A549 (cell line): Measurements from ENCODE around the gene RPA1. TPM values are rescaled to one million over a fixed set of nuclear protein-coding genes. Genes with fewer than 3 reads are reported as not detected.

Experiments
- ATAC-seq, 2 experiments: fragments of 200-7000 bp in 1 of 2; fragments of >200 bp in 1 of 2; cut with Nextera tagmentation in 1 of 2; cut with Tn5 transposase in 1 of 2; 3 replicates each; pipeline versions ENCODE4 v1.8.0 to v1.9.1; 2018 to 2020; ENCODE audit warnings: mild to moderate bottlenecking in 1 of 2, moderate library complexity in 1 of 2
- CTCF ChIA-PET: fragments of 300-600 bp; sonication (Branson Sonifier 250); formaldehyde crosslinking; extraction: SDS; loops from one replicate; lab custom pipeline; 2021; ENCODE audit warnings: antibody characterized with exemption, inconsistent platforms; lab: Yijun Ruan, JAX
- POLR2A ChIA-PET: fragments of 350-600 bp; formaldehyde crosslinking; extraction: SDS; loops from one replicate; lab custom pipeline; 2021; ENCODE audit warnings: antibody characterized with exemption, inconsistent platforms; lab: Yijun Ruan, JAX
- DNase-seq, 2 experiments: peaks; one replicate each; pipeline versions ENCODE4 v3.0.0 to v3.0.0-alpha.2; 2011 to 2016; ENCODE audit warnings: low read depth in 1 of 2, low spot score in 1 of 2
- FAIRE-seq: peaks from 2 replicates; lab custom pipeline; 2011; peaks lifted over from hg19 to GRCh38; lab: Jason Lieb, UNC
- H3K27ac ChIP-seq, 2 experiments: fragments of >200 bp; sonication (Bioruptor Twin); formaldehyde crosslinking; 3 replicates each; pipeline ENCODE4 v1.5.1; 2016 to 2017
- H3K4me1 ChIP-seq: fragments of >200 bp; sonication (Bioruptor Twin); formaldehyde crosslinking; 3 replicates; pipeline ENCODE4 v1.6.1; 2016
- H3K4me2 ChIP-seq: fragments of >200 bp; sonication (Bioruptor Twin); formaldehyde crosslinking; 3 replicates; pipeline ENCODE4 v1.6.1; 2016
- H3K4me3 ChIP-seq: fragments of >200 bp; sonication (Bioruptor Twin); formaldehyde crosslinking; 3 replicates; pipeline ENCODE4 v1.5.1; 2016
- H3K9me3 ChIP-seq: fragments of >200 bp; sonication (Bioruptor Twin); formaldehyde crosslinking; 3 replicates; pipeline ENCODE4 v1.6.1; 2016
- CHD2 ChIP-seq: fragments of 150-350 bp; IDR thresholded peaks from 2 replicates; pipeline ENCODE4 v1.6.1; 2014; ENCODE audit warnings: low read length; ENCODE audit not compliant: partially characterized antibody
- CHD4 ChIP-seq: fragments of 200-600 bp; sonication (generic); IDR thresholded peaks from 2 replicates; pipeline ENCODE4 v1.6.1; 2016; ENCODE audit warnings: antibody characterized with exemption, mild to moderate bottlenecking, borderline replicate concordance
- EP300 ChIP-seq, 2 experiments: fragments of >200 bp; sonication (Bioruptor Twin); formaldehyde crosslinking; IDR thresholded peaks; 2 replicates in 1 of 2; 3 replicates in 1 of 2; pipeline ENCODE4 v1.6.1; 2016 to 2017
- FOSB ChIP-seq: fragments of 250-450 bp; sonication (Bioruptor Pico); IDR thresholded peaks from 2 replicates; pipeline ENCODE4 v1.5.0; 2020; ENCODE audit warnings: mild to moderate bottlenecking, moderate library complexity
- HMGXB4 ChIP-seq: fragments of 250-450 bp; sonication (Bioruptor Pico); IDR thresholded peaks from 2 replicates; pipeline ENCODE4 v1.5.0; 2021; ENCODE audit warnings: mild to moderate bottlenecking, moderate library complexity, borderline replicate concordance
- HOXA7 ChIP-seq: fragments of 250-450 bp; sonication (Bioruptor Pico); IDR thresholded peaks from 2 replicates; pipeline ENCODE4 v1.5.0; 2020; ENCODE audit warnings: mild to moderate bottlenecking, moderate library complexity
- JUNB ChIP-seq: fragments of >200 bp; sonication (Bioruptor Twin); formaldehyde crosslinking; IDR thresholded peaks from 2 replicates; pipeline ENCODE4 v1.6.1; 2016
- KDM1A ChIP-seq: fragments of 200-600 bp; sonication (generic); IDR thresholded peaks from 2 replicates; pipeline ENCODE4 v1.6.1; 2016; ENCODE audit warnings: low read depth, mild to moderate bottlenecking
- KDM5A ChIP-seq: fragments of 200-600 bp; sonication (generic); IDR thresholded peaks from 2 replicates; pipeline ENCODE4 v1.6.1; 2016; ENCODE audit warnings: antibody characterized with exemption, mild to moderate bottlenecking
- MYC ChIP-seq: IDR thresholded peaks from 2 replicates; pipeline ENCODE4 v1.6.1; 2012; ENCODE audit warnings: mild to moderate bottlenecking, inconsistent platforms, low read length, improper control_type of control experiment, borderline replicate concordance
- NR3C1 ChIP-seq: fragments of >200 bp; sonication (Bioruptor Twin); formaldehyde crosslinking; IDR thresholded peaks from 3 replicates; pipeline ENCODE4 v1.6.1; 2017
- PHF8 ChIP-seq: fragments of 200-600 bp; sonication (generic); IDR thresholded peaks from 2 replicates; pipeline ENCODE4 v1.6.1; 2016; ENCODE audit warnings: low read depth, mild to moderate bottlenecking, antibody characterized with exemption, moderate library complexity, borderline replicate concordance
- POLR2A ChIP-seq: IDR thresholded peaks from 2 replicates; pipeline ENCODE4 v1.6.1; 2012; ENCODE audit warnings: mild to moderate bottlenecking, low read length
- POLR2AphosphoS2 ChIP-seq: conservative IDR thresholded peaks from 2 replicates; pipeline ENCODE4 v1.6.1; 2012; ENCODE audit warnings: low read length, improper control_type of control experiment, inconsistent platforms
- RARB ChIP-seq: fragments of 250-450 bp; sonication (Bioruptor Pico); IDR thresholded peaks from 2 replicates; pipeline ENCODE4 v1.8.0; 2021; ENCODE audit warnings: mild to moderate bottlenecking, moderate library complexity
- RCOR1 ChIP-seq: fragments of 150-350 bp; IDR thresholded peaks from 2 replicates; pipeline ENCODE4 v1.6.1; 2014; ENCODE audit warnings: antibody characterized with exemption, low read length, low read depth
- SREBF2 ChIP-seq: fragments of 450-650 bp; IDR thresholded peaks from 2 replicates; pipeline ENCODE4 v1.6.1; 2014; ENCODE audit warnings: mild to moderate bottlenecking, moderate library complexity
- TFCP2L1 ChIP-seq: fragments of 250-450 bp; sonication (Bioruptor Pico); IDR thresholded peaks from 2 replicates; pipeline ENCODE4 v1.5.0; 2021; ENCODE audit warnings: mild to moderate bottlenecking
- USF2 ChIP-seq: fragments of 450-650 bp; IDR thresholded peaks from 2 replicates; pipeline ENCODE4 v1.6.1; 2014; ENCODE audit warnings: antibody characterized with exemption
- WGBS: methylation state at CpG from one replicate; pipeline ENCODE4 v1.1.6; 2017; ENCODE audit errors: missing lambda C conversion rate; 5-methylcytosine and 5-hydroxymethylcytosine counted together
- polyA plus RNA-seq, 4 experiments: library from polyadenylated mRNA; depleted of rRNA in 3 of 4; stranded (reverse); fragments of >200 nt; fragmentation: RNase III in 1 of 4; extraction: RNeasy Plus Mini Kit Qiagen cat#74134 plus additional on column Dnase treatment in 1 of 4; gene quantifications; 2 replicates in 3 of 4; 3 replicates in 1 of 4; pipeline ENCODE4 v1.2.3, GENCODE V29; 2011 to 2017
- TF ChIP-seq, protein P1 (sequence below): fragments of 250-450 bp; sonication (Bioruptor Pico); IDR thresholded peaks from 2 replicates; pipeline ENCODE4 v1.5.0; 2020; ENCODE audit warnings: low read depth, mild to moderate bottlenecking, moderate library complexity
- TF ChIP-seq, protein P2 (sequence below): fragments of >200 bp; sonication (Bioruptor Twin); formaldehyde crosslinking; IDR thresholded peaks from 3 replicates; pipeline ENCODE4 v1.6.1; 2016
- TF ChIP-seq, protein P3 (sequence below): fragments of >200 bp; sonication (Bioruptor Twin); formaldehyde crosslinking; IDR thresholded peaks from 2 replicates; pipeline ENCODE4 v1.6.1; 2016

The RPA1 gene
- polyA plus RNA-seq, 2 of the 4 experiments (the other 2 are of a cell fraction) = 72.2 to 136 TPM

DNA sequence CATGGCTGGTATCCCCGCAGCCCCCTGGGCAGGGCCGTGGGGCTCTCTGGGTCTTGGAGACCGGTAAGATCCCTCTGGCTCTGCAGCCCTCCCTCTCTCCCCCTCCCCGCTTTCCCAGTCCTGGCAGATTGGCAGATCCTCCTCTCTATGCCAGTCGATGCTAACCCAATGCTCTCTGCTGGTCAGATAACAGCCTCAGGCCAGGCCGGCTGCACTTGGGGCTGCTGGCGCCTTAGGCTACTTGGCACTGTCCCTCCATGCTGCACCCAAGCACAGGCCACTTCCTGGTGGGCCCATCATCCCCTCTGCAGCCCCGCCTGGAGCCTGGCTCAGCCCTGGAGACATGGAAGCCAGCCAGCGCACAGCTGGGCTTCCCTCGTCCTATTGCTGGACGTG, 113.6 kb downstream of the RPA1 start (continued):
- TF ChIP-seq, protein P1, sequence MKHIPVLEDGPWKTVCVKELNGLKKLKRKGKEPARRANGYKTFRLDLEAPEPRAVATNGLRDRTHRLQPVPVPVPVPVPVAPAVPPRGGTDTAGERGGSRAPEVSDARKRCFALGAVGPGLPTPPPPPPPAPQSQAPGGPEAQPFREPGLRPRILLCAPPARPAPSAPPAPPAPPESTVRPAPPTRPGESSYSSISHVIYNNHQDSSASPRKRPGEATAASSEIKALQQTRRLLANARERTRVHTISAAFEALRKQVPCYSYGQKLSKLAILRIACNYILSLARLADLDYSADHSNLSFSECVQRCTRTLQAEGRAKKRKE (CRISPR knock-in tag) = no peak
- TF ChIP-seq RARB (CRISPR knock-in tag) (no peak), EP300 (IDR thresholded peaks at IDR 0.05) (no peak), POLR2AphosphoS2 (no peak)

GRCh38 chr17:1945621-1946020, 115.8 kb downstream of the RPA1 start:
- no peak for DNase-seq
- ChIA-PET POLR2A (no interaction called here), CTCF (interaction anchor here (0.6 kb wide), 1 partner anchor 18 kb away, joined by 5 read pairs; no protein-coding TSS in a partner anchor)
- no peak for TF ChIP-seq HOXA7 (CRISPR knock-in tag)
- no peak for TF ChIP-seq RCOR1
- no peak for TF ChIP-seq CHD2
- TF ChIP-seq USF2 = no peak
- no peak for TF ChIP-seq TFCP2L1
- no peak for TF ChIP-seq NR3C1
- no peak for TF ChIP-seq EP300 (IDR thresholded peaks at IDR 0.05)
- TF ChIP-seq KDM1A = no peak
- TF ChIP-seq POLR2A = no peak
- TF ChIP-seq, protein P2, sequence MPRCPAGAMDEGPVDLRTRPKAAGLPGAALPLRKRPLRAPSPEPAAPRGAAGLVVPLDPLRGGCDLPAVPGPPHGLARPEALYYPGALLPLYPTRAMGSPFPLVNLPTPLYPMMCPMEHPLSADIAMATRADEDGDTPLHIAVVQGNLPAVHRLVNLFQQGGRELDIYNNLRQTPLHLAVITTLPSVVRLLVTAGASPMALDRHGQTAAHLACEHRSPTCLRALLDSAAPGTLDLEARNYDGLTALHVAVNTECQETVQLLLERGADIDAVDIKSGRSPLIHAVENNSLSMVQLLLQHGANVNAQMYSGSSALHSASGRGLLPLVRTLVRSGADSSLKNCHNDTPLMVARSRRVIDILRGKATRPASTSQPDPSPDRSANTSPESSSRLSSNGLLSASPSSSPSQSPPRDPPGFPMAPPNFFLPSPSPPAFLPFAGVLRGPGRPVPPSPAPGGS = no peak
- no peak for TF ChIP-seq CHD4
- no peak for TF ChIP-seq KDM5A
- no peak for TF ChIP-seq MYC
- TF ChIP-seq JUNB = no peak
- no peak for TF ChIP-seq SREBF2
- no peak for TF ChIP-seq FOSB (CRISPR knock-in tag)
- TF ChIP-seq, protein P3, sequence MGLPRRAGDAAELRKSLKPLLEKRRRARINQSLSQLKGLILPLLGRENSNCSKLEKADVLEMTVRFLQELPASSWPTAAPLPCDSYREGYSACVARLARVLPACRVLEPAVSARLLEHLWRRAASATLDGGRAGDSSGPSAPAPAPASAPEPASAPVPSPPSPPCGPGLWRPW = no peak
- TF ChIP-seq HMGXB4 (CRISPR knock-in tag) = no peak
- TF ChIP-seq, protein P1 (CRISPR knock-in tag) = no peak
- no peak for TF ChIP-seq PHF8
- H3K4me2 ChIP-seq = no peak overlapping the region
- no peak for ATAC-seq
- FAIRE-seq = no peak
- 87% methylated on average over 12 of the region's 12 CpGs for WGBS
- 0 out of 6 replicates have a peak overlapping the region, but pooled peaks of 1 of the 2 experiments have one; percentile 8 for H3K27ac ChIP-seq
- H3K4me3 ChIP-seq = no peak overlapping the region
- H3K9me3 ChIP-seq = no peaks in the 10 kb centered on the region
- H3K4me1 ChIP-seq = no peaks in the 10 kb centered on the region
